CD4-positive, CD25-positive, alpha-beta regulatory T cell (primary cell): ENCODE data around the gene BBS1. TPM values are rescaled to one million over a fixed set of nuclear protein-coding genes. Genes with fewer than 3 reads are reported as not detected.
"Not testable (repeated sequence)": the region's sequence is repeated elsewhere in the genome, so short reads cannot be mapped to it uniquely, and the experiment has no call there.

ENCODE experiments used
- ATAC-seq, 2 donors: fragments of 150-1000 bp; cut with Tn5 transposase; one replicate each; pipeline ENCODE4 v1.10.0; 2021; ENCODE audit warnings: low read depth in 2 of 2, moderate number of reproducible peaks in 2 of 2, moderate library complexity in 1 of 2
- DNase-seq, 3 donors: peaks; one replicate each; pipeline versions ENCODE4 v3.0.0 to v3.0.0-alpha.2; 2012 to 2022; ENCODE audit warnings: mixed read lengths in 1 of 3
- H3K27ac ChIP-seq: one replicate; pipeline ENCODE4 v1.7.0; 2013; ENCODE audit warnings: mild to moderate bottlenecking, low read length; ENCODE audit not compliant: insufficient read depth, poor library complexity, severe bottlenecking
- H3K27me3 ChIP-seq: one replicate; pipeline ENCODE4 v1.7.0; 2013; ENCODE audit warnings: low read length; ENCODE audit not compliant: control insufficient read depth, insufficient read depth
- H3K36me3 ChIP-seq: one replicate; pipeline ENCODE4 v1.7.0; 2013; ENCODE audit warnings: mild to moderate bottlenecking, low read length, moderate library complexity; ENCODE audit not compliant: control insufficient read depth, insufficient read depth
- H3K4me1 ChIP-seq: 2 replicates; pipeline ENCODE4 v1.7.0; 2013; ENCODE audit warnings: mild to moderate bottlenecking, low read length; ENCODE audit not compliant: insufficient read depth, control insufficient read depth, poor library complexity, severe bottlenecking
- H3K4me3 ChIP-seq: one replicate; pipeline ENCODE4 v1.7.0; 2013; ENCODE audit warnings: low read depth, mild to moderate bottlenecking, low read length, moderate library complexity
- H3K9me3 ChIP-seq, 2 experiments: 1 replicate in 1 of 2; 2 replicates in 1 of 2; pipeline ENCODE4 v1.7.0; 2013; ENCODE audit warnings: low read length in 2 of 2, mild to moderate bottlenecking in 1 of 2, moderate library complexity in 1 of 2; ENCODE audit not compliant: control insufficient read depth in 2 of 2
- H3K27ac Mint-ChIP-seq, 3 donors: one replicate each; pipeline ENCODE4 v1.8.0; 2020 to 2022; ENCODE audit warnings: mild to moderate bottlenecking in 3 of 3, mixed read lengths in 3 of 3, moderate library complexity in 2 of 3
- H3K27me3 Mint-ChIP-seq: one replicate; pipeline ENCODE4 v1.8.0; 2022; ENCODE audit warnings: mild to moderate bottlenecking, mixed read lengths
- H3K36me3 Mint-ChIP-seq: one replicate; pipeline ENCODE4 v1.8.0; 2020; ENCODE audit warnings: mixed read lengths
- H3K4me1 Mint-ChIP-seq, 4 donors: one replicate each; pipeline ENCODE4 v1.8.0; 2020 to 2022; ENCODE audit warnings: mixed read lengths in 4 of 4, mild to moderate bottlenecking in 1 of 4
- H3K4me3 Mint-ChIP-seq, 4 donors: one replicate each; pipeline ENCODE4 v1.8.0; 2020 to 2022; ENCODE audit warnings: mild to moderate bottlenecking in 4 of 4, mixed read lengths in 4 of 4, moderate library complexity in 3 of 4
- H3K9me3 Mint-ChIP-seq, 7 donors: one replicate each; pipeline ENCODE4 v1.8.0; 2020 to 2022; ENCODE audit warnings: mixed read lengths in 7 of 7, mild to moderate bottlenecking in 3 of 7, moderate library complexity in 2 of 7
- polyA plus RNA-seq, 4 donors: library from polyadenylated mRNA; unstranded; fragments of 300-500 nt; fragmentation: Illumina TruSeq; gene quantifications; one replicate each; pipeline ENCODE4 v1.2.3, GENCODE V29; 2021
- total RNA-seq: library from RNA; stranded (reverse); gene quantifications from one replicate; pipeline ENCODE4 v1.2.3, GENCODE V29; 2022

Gene BBS1
- total and polyA plus RNA-seq, 5 donors from 2014 or later, result 5.6 to 16.4 (median 7.3) TPM

DNA sequence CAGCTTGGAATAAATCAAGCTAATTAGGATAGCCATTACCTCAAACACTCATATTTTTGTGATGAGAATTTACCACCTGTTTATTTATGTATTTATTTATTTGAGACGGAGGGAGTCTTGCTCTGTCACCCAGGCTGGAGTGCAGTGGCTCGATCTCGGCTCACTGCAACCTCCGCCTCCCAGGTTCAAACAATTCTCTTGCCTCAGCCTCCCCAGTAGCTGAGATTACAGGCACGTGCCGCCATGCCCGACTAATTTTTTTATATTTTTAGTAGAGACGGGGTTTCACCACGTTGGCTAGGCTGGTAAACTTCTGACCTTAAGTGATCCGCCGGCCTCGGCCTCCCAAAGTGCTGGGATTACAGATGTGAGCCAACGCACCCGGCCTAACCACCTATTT lies 34.5 kb downstream of the BBS1 start:
- H3K4me1 Mint-ChIP-seq, result peaks cover 9 to 45% (median 24%) of the 10 kb centered on the region in 4 donors
- not testable (repeated sequence) for ATAC-seq, H3K27me3 Mint-ChIP-seq

DNA sequence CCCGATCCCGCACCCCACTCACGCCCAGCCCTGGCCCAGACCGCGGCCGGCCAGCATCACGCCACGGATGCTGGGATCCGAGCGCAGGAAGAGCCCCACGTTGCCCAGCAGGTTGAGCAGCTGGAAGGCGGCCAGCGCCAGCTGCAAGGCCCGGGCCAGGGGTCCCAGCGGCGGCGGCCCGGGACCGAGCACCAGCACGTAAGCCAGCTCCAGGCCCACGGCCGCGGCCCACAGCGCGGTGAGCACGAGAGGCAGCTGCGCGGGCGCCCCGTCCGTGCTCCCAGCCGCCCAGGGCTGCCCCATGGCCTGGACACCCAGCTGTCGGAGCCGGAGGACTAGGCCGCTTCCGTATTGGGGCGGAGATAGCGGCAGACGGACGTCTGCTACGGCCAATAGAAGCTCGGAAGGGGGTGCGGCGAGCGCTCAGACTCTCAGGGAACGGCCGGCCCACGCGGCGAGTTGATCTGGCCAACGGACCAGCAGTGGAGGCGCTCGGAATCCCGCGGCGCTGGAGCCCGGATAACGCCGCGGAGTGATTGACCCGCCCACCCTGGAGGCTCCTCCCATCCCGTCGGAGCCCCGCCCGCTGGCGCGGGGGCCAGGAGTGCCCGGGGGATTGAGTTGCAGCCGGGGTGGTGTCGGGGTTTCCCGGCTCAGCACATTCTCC lies 35.4 kb downstream of the BBS1 start, which contains the start of gene ZDHHC24:
Gene ZDHHC24, minus strand, starts transcription at position 348 of the 667 bp plus-strand sequence. Its CDS starts 45 bp downstream, at position 303.
- Histone ChIP-seq H3K4me1 (peaks cover 43% of the 10 kb centered on the region), H3K27ac (peak within 1 kb of the TSS; percentile 85), H3K9me3 (no peaks in the 10 kb centered on the region), H3K4me3 (peak within 1 kb of the TSS; percentile 90), H3K36me3 (peaks cover 11% of the 10 kb centered on the region), H3K27me3 (no peaks in the 10 kb centered on the region)
- H3K9me3 Mint-ChIP-seq, result no peaks in the 10 kb centered on the region
- peak within 1 kb of the TSS; percentile 92 to 96 (median 93) for H3K27ac Mint-ChIP-seq
- DNase-seq (peak; percentile 76 to 94 (median 81)), ATAC-seq (peak; percentile 62 to 65)
- peaks cover 5% of the 10 kb centered on the region for H3K27me3 Mint-ChIP-seq
- peak within 1 kb of the TSS; percentile 91 to 96 (median 94) for H3K4me3 Mint-ChIP-seq
- peaks cover 21% of the 10 kb centered on the region for H3K36me3 Mint-ChIP-seq
- peaks cover 9 to 45% (median 23%) of the 10 kb centered on the region in 4 donors for H3K4me1 Mint-ChIP-seq

More for the DNA sequence above, 34.5 kb downstream of the BBS1 start:
- not testable (repeated sequence) for H3K27me3 ChIP-seq, H3K9me3 ChIP-seq, DNase-seq, H3K9me3 Mint-ChIP-seq
- Mint-ChIP-seq H3K36me3 (peaks cover 23% of the 10 kb centered on the region), H3K4me3 (peak overlapping the region; percentile 91 to 96 (median 94)), H3K27ac (peak overlapping the region; percentile 92 to 96 (median 93))
- Histone ChIP-seq H3K4me1 (peaks cover 43% of the 10 kb centered on the region), H3K36me3 (peaks cover 14% of the 10 kb centered on the region), H3K4me3 (peak overlapping the region; percentile 90), H3K27ac (peak overlapping the region; percentile 85)

DNA sequence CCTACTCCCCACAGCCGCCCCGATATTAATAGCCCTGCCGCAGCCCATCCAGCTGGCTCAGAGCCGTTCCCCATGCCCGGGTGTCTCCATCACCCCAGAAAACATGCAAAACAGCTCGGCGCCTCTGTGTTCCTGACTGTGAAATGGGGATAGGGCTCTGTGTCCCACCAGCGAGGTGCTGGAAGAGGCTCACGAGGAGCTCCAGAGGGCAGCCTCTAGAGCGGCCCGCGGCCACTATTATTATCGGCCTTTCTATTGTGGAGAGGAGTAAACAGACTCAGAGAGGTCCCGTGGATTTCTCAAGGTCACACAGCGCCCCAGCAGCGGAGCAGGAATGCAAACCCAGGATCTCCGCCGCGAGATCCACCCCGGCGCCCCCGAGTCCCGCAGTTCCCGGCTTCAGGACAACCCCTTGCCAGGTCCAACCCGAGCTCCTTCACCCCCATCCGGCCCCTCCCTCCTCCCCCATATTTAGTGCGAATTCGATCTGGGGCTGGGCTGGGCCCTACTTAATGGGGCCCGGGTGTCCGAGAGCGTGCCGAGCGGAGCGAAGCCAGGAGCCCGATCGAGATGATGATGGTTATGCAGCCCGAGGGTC lies 36.0 kb downstream of the BBS1 start, which contains the start of gene ACTN3:
Gene ACTN3, plus strand, starts transcription at position 536 of the 598 bp plus-strand sequence. Its CDS starts 35 bp downstream, at position 571.
- H3K27ac Mint-ChIP-seq, result peak within 1 kb of the TSS in 2 of 3 donors; percentile 89 to 96
- Histone ChIP-seq H3K27ac (peak within 1 kb of the TSS; percentile 85), H3K36me3 (peaks cover 8% of the 10 kb centered on the region), H3K27me3 (no peaks in the 10 kb centered on the region), H3K4me1 (peaks cover 43% of the 10 kb centered on the region), H3K9me3 (no peaks in the 10 kb centered on the region), H3K4me3 (peak within 1 kb of the TSS; percentile 62)
- H3K27me3 Mint-ChIP-seq, result peaks cover 5% of the 10 kb centered on the region
- DNase-seq (peak in 2 of 3 donors; percentile 23 to 25), ATAC-seq (no peak)
- no peaks in the 10 kb centered on the region for H3K9me3 Mint-ChIP-seq
- H3K36me3 Mint-ChIP-seq, result peaks cover 15% of the 10 kb centered on the region
- H3K4me1 Mint-ChIP-seq, result peaks cover 9 to 43% (median 20%) of the 10 kb centered on the region in 4 donors
- H3K4me3 Mint-ChIP-seq, result peak within 1 kb of the TSS; percentile 87 to 96 (median 90)

DNA sequence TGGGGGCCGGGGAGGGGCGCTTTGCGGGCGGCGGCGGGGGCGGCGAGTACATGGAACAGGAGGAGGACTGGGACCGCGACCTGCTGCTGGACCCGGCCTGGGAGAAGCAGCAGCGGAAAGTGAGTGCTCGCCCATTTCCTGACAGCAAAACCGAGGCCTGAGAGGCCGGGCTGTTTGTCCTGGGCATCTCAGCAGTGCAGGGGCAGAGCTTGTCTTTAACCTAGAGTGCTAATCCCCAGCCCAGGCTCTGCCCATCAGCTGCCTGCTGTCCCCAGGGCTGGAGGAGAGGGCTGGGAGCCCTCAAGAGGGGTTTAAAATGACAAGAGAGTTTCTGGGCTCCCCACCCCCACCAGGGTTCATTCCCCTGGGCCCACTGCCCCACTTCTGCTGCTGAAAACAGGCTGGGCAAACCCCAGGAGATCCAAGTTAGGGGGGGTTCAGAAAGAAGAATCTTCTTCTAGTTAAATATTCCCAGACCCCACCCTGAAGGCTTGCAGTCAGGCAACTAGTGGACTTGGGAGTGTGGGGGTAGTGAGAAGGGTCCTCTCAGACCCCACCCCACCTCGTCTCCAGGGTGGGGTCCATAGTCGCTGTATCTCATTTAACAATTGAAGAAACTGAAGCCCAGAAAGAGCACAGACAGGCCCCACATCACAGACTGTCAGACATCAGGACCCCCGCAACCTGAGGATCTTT lies 36.7 kb downstream of the BBS1 start:
- H3K9me3 Mint-ChIP-seq, result no peaks in the 10 kb centered on the region

DNA sequence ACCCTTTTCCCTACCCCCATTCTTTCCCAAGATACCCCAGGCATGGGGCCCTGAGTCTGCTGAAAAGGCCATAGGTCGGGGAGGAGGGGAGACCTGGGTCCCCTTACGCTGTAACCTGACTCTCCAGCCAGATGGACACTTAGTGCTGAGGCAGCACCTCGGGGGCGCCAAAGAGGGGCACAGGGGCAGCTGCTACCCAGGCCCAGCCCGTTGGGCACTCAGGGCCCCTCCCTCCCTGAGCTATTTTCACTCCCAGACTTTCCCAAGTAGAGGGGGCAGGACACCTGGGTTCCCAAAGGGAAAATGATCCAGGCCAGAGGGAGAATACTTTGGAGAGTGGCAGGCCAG lies 37.2 kb downstream of the BBS1 start:
- H3K4me3 ChIP-seq, result no peak overlapping the region
- no peak for DNase-seq
- H3K27me3 ChIP-seq, result no peaks in the 10 kb centered on the region
- no peak for ATAC-seq
- no peak overlapping the region for H3K27ac ChIP-seq
- H3K36me3 Mint-ChIP-seq, result peaks cover 3% of the 10 kb centered on the region
- no peaks in the 10 kb centered on the region for H3K9me3 Mint-ChIP-seq
- no peaks in the 10 kb centered on the region for H3K9me3 ChIP-seq
- peak overlapping the region in 2 of 4 donors; percentile 75 to 82 for H3K4me3 Mint-ChIP-seq
- H3K27ac Mint-ChIP-seq, result no peak overlapping the region
- no peaks in the 10 kb centered on the region for H3K36me3 ChIP-seq
- H3K27me3 Mint-ChIP-seq, result peaks cover 5% of the 10 kb centered on the region
- peaks cover 43% of the 10 kb centered on the region for H3K4me1 ChIP-seq
- peaks cover 9 to 32% (median 13%) of the 10 kb centered on the region in 4 donors for H3K4me1 Mint-ChIP-seq

More for the DNA sequence above, 36.7 kb downstream of the BBS1 start:
- Histone ChIP-seq H3K9me3 (no peaks in the 10 kb centered on the region), H3K4me3 (no peak overlapping the region), H3K4me1 (peaks cover 43% of the 10 kb centered on the region), H3K27ac (peak overlapping the region; percentile 85), H3K27me3 (no peaks in the 10 kb centered on the region), H3K36me3 (peaks cover 5% of the 10 kb centered on the region)
- Mint-ChIP-seq H3K4me3 (peak overlapping the region; percentile 87 to 96 (median 90)), H3K36me3 (peaks cover 8% of the 10 kb centered on the region), H3K27ac (peak overlapping the region in 1 of 3 donors; percentile 96), H3K27me3 (peaks cover 5% of the 10 kb centered on the region), H3K4me1 (peaks cover 9 to 37% (median 18%) of the 10 kb centered on the region in 4 donors)
- no peak for ATAC-seq
- no peak for DNase-seq

DNA sequence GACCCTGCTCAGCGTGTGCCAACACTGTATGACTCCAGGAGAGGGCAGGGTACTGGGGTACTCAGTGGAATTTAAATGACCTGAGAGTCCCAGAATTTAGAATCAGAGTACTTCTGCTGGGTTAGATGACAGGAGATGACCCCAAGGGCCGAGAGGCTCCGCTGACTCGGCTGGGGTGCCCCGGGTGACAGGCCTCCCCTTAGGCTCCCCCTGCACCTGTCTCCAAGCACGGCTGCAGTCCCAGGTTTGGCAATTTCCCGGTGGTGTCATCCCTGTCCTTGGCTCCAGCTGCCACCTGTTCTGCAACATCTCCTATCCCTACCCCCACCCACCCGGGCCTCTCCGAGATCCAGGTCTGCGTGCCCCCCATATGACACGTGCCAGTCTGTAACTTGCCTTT lies 37.6 kb downstream of the BBS1 start:
- H3K27ac ChIP-seq, result no peak overlapping the region
- ATAC-seq (no peak), DNase-seq (no peak)
- no peak overlapping the region for H3K27ac Mint-ChIP-seq
- no peaks in the 10 kb centered on the region for H3K36me3 ChIP-seq
- no peaks in the 10 kb centered on the region for H3K9me3 ChIP-seq
- peaks cover 9 to 28% (median 13%) of the 10 kb centered on the region in 4 donors for H3K4me1 Mint-ChIP-seq
- peak overlapping the region; percentile 47 to 82 (median 64) for H3K4me3 Mint-ChIP-seq
- H3K9me3 Mint-ChIP-seq, result no peaks in the 10 kb centered on the region
- no peaks in the 10 kb centered on the region for H3K27me3 ChIP-seq
- peaks cover 43% of the 10 kb centered on the region for H3K4me1 ChIP-seq
- no peak overlapping the region for H3K4me3 ChIP-seq
- no peaks in the 10 kb centered on the region for H3K36me3 Mint-ChIP-seq
- peaks cover 5% of the 10 kb centered on the region for H3K27me3 Mint-ChIP-seq

DNA sequence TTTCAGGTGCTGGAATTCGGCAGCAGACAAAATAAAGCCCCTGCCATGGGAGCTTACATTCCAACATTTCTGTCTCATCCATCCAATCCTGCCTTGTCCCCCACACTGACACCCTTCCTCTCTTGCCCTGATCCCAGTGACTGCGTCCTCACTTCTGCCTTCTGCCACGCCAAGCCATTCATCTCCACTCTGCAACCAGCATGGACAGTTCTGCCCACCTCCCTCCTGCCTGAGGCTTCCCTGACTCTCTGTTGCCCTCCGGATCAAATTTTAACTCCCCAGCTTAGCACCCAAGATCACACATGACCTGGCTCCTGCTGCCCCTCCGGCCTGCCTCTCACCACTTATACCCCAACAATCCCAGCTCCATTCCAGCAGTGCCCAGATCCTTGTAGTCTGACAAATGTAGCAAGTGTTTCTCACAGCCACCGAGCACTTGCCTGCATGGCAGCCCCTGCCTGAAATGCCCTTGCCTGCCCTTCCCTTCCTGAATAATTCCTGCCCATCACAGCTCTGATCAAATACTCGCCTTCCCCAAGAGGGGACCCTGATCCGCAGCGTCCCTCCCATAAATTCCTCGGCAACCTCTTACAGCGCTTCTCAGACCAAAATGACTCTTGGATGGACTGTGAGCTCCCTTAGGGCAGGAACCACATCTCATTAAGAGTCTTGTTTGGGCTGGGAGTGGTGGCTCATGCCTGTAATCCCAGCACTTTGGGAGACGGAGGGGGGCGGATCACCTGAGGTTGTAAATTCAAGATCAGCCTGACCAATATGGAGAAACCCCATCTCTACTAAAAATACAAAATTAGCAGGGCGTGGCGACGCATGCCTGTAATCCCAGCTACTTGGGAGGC lies 38.6 kb downstream of the BBS1 start:
- Histone ChIP-seq H3K4me3 (no peak overlapping the region), H3K36me3 (no peaks in the 10 kb centered on the region), H3K27ac (no peak overlapping the region), H3K4me1 (peaks cover 33% of the 10 kb centered on the region), H3K9me3 (no peaks in the 10 kb centered on the region), H3K27me3 (no peaks in the 10 kb centered on the region)
- peak overlapping the region in 2 of 3 donors; percentile 55 to 56 for H3K27ac Mint-ChIP-seq
- no peak for ATAC-seq
- peaks cover 9 to 18% (median 10%) of the 10 kb centered on the region in 4 donors for H3K4me1 Mint-ChIP-seq
- peak overlapping the region; percentile 10 to 79 (median 61) for H3K4me3 Mint-ChIP-seq
- peaks cover 5% of the 10 kb centered on the region for H3K27me3 Mint-ChIP-seq
- H3K9me3 Mint-ChIP-seq, result no peaks in the 10 kb centered on the region
- DNase-seq, result no peak
- no peaks in the 10 kb centered on the region for H3K36me3 Mint-ChIP-seq
